ENCODE results near the gene LRRC39. TPM values are rescaled to one million over a fixed set of nuclear protein-coding genes. Genes with fewer than 3 reads are reported as not detected.

The LRRC39 gene
- total RNA-seq, 1 donor from 2014 or later = 2.0 TPM

- Mint-ChIP-seq H3K9me3 (no peaks in the 10 kb centered on the region), H3K36me3 (peaks cover 17% of the 10 kb centered on the region), H3K4me1 (peaks cover 28% of the 10 kb centered on the region), H3K27ac (peak overlapping the region; percentile 64), H3K27me3 (ENCODE audit: low read depth) (no peaks in the 10 kb centered on the region), H3K4me3 (peak overlapping the region; percentile 16)
- no peak for DNase-seq (ENCODE audit: low spot score in 2 of 2, unreplicated experiment in 2 of 2)
- TF ChIP-seq CTCF (IDR thresholded peaks at IDR 0.05; ENCODE audit: unreplicated experiment) = no peak
These were observed 43.2 kb downstream of the LRRC39 start for GRCh38 chr1:100134872-100135271.

GRCh38 chr1:100132566-100133477 is 45.2 kb downstream of the LRRC39 start, which contains the start of the genes SASS6 and TRMT13:
TSS of gene SASS6 (minus strand) at chr1:100132930. CDS start at chr1:100132814, 116 bp downstream.
TSS of gene TRMT13 (plus strand) at chr1:100133163. CDS start at chr1:100133169, 6 bp downstream.
- DNase-seq (ENCODE audit: low spot score in 2 of 2, unreplicated experiment in 2 of 2) = peak; percentile 86 to 89
- Mint-ChIP-seq H3K9me3 (no peaks in the 10 kb centered on the region), H3K4me3 (peak within 1 kb of the TSS; percentile 100), H3K27me3 (ENCODE audit: low read depth) (no peaks in the 10 kb centered on the region), H3K4me1 (peaks cover 28% of the 10 kb centered on the region), H3K36me3 (peaks cover 6% of the 10 kb centered on the region), H3K27ac (peak within 1 kb of the TSS; percentile 100)
- TF ChIP-seq CTCF (IDR thresholded peaks at IDR 0.05; ENCODE audit: unreplicated experiment) = no peak

GRCh38 chr1:100131623-100132022 is 46.4 kb downstream of the LRRC39 start:
- no peaks in the 10 kb centered on the region for H3K27me3 Mint-ChIP-seq (ENCODE audit: low read depth)
- peak overlapping the region; percentile 100 for H3K4me3 Mint-ChIP-seq
- peaks cover 28% of the 10 kb centered on the region for H3K4me1 Mint-ChIP-seq
- TF ChIP-seq CTCF (IDR thresholded peaks at IDR 0.05; ENCODE audit: unreplicated experiment) = no peak
- peak overlapping the region; percentile 100 for H3K27ac Mint-ChIP-seq
- no peaks in the 10 kb centered on the region for H3K9me3 Mint-ChIP-seq
- no peak for DNase-seq (ENCODE audit: low spot score in 2 of 2, unreplicated experiment in 2 of 2)
- no peaks in the 10 kb centered on the region for H3K36me3 Mint-ChIP-seq

GRCh38 chr1:100130552-100131077 is 47.4 kb downstream of the LRRC39 start:
- H3K27ac Mint-ChIP-seq = no peak overlapping the region
- no peaks in the 10 kb centered on the region for H3K9me3 Mint-ChIP-seq
- H3K36me3 Mint-ChIP-seq = peaks cover under 1% of the 10 kb centered on the region
- DNase-seq (ENCODE audit: low spot score in 2 of 2, unreplicated experiment in 2 of 2) = no peak
- no peak for TF ChIP-seq CTCF (IDR thresholded peaks at IDR 0.05; ENCODE audit: unreplicated experiment)
- H3K4me1 Mint-ChIP-seq = peaks cover 28% of the 10 kb centered on the region
- no peaks in the 10 kb centered on the region for H3K27me3 Mint-ChIP-seq (ENCODE audit: low read depth)
- H3K4me3 Mint-ChIP-seq = no peak overlapping the region

GRCh38 chr1:100127226-100127625 is 50.8 kb downstream of the LRRC39 start:
- Mint-ChIP-seq H3K4me3 (no peak overlapping the region), H3K36me3 (peaks cover 3% of the 10 kb centered on the region), H3K27ac (no peak overlapping the region), H3K27me3 (ENCODE audit: low read depth) (no peaks in the 10 kb centered on the region), H3K9me3 (no peaks in the 10 kb centered on the region), H3K4me1 (peaks cover 9% of the 10 kb centered on the region)
- no peak for TF ChIP-seq CTCF (IDR thresholded peaks at IDR 0.05; ENCODE audit: unreplicated experiment)
- DNase-seq (ENCODE audit: low spot score in 2 of 2, unreplicated experiment in 2 of 2) = no peak

All from mesothelial cell of epicardium (in vitro differentiated cells).